Central memory CD8-positive, alpha-beta T cell (primary cell): ENCODE measurements around the gene AHNAK.
"Not testable (repeated sequence)": the region's sequence is repeated elsewhere in the genome, so short reads cannot be mapped to it uniquely, and the experiment has no call there.

Experiments
- ATAC-seq: fragments of 150-1000 bp; cut with Tn5 transposase; replicated peaks from 2 replicates; pipeline ENCODE4 v1.10.0; 2022; ENCODE audit warnings: mild to moderate bottlenecking, moderate FRiP score, moderate number of reproducible peaks; ENCODE audit not compliant: poor library complexity, severe bottlenecking; ENCODE audit errors: extremely low read depth
- DNase-seq, 2 donors: peaks; one replicate each; pipeline ENCODE4 v3.0.0; 2021; ENCODE audit warnings: low spot score in 2 of 2
- H3K27ac Mint-ChIP-seq: one replicate; pipeline ENCODE4 v1.8.0; 2022; ENCODE audit warnings: low read depth, mild to moderate bottlenecking, moderate library complexity, mixed read lengths
- H3K27me3 Mint-ChIP-seq: one replicate; pipeline ENCODE4 v1.8.0; 2022; ENCODE audit warnings: mixed read lengths
- H3K36me3 Mint-ChIP-seq: one replicate; pipeline ENCODE4 v1.8.0; 2022; ENCODE audit warnings: mild to moderate bottlenecking, moderate library complexity, mixed read lengths; ENCODE audit not compliant: insufficient read depth
- H3K4me1 Mint-ChIP-seq: one replicate; pipeline ENCODE4 v1.8.0; 2022; ENCODE audit warnings: mixed read lengths
- H3K4me3 Mint-ChIP-seq: one replicate; pipeline ENCODE4 v1.8.0; 2022; ENCODE audit warnings: mild to moderate bottlenecking, moderate library complexity, mixed read lengths
- H3K9me3 Mint-ChIP-seq: one replicate; pipeline ENCODE4 v1.8.0; 2022; ENCODE audit warnings: mixed read lengths

AHNAK gene

DNA sequence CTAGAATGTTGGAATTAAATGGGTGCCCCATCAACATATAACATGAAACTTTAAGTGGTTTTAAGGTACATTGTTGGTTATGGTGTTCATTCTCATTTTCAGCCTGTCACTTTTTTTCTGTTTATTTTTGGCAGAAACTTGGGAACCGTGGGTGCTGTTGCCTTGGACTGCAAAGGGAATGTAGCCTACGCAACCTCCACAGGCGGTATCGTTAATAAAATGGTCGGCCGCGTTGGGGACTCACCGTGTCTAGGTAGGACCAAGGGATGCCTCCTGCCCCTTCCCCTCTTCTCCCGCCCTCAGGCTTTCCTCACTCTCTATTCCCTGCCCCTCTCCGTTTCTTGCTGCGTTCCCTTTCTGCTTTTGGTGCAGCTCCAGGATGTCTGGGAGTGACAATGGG lies 157.6 kb downstream of the AHNAK start:
- Mint-ChIP-seq H3K27me3 (no peaks in the 10 kb centered on the region), H3K36me3 (no peaks in the 10 kb centered on the region), H3K4me3 (no peak overlapping the region), H3K4me1 (peaks cover 7% of the 10 kb centered on the region), H3K27ac (no peak overlapping the region), H3K9me3 (no peaks in the 10 kb centered on the region)
- DNase-seq (no peak), ATAC-seq (no peak)

- no peak for DNase-seq
- Mint-ChIP-seq H3K36me3 (no peaks in the 10 kb centered on the region), H3K4me3 (peak overlapping the region; percentile 8), H3K4me1 (peaks cover 7% of the 10 kb centered on the region), H3K9me3 (no peaks in the 10 kb centered on the region), H3K27ac (peak overlapping the region; percentile 55), H3K27me3 (no peaks in the 10 kb centered on the region)
- no peak for ATAC-seq
Measured at GRCh38 chr11:62387381-62387780, 159.2 kb downstream of the AHNAK start.

- not testable (repeated sequence) for H3K4me1 Mint-ChIP-seq, H3K36me3 Mint-ChIP-seq, H3K9me3 Mint-ChIP-seq, H3K27ac Mint-ChIP-seq, H3K4me3 Mint-ChIP-seq, DNase-seq, H3K27me3 Mint-ChIP-seq
- ATAC-seq: peak; percentile 97
Measured at GRCh38 chr11:62386083-62386482, 160.5 kb downstream of the AHNAK start.

DNA sequence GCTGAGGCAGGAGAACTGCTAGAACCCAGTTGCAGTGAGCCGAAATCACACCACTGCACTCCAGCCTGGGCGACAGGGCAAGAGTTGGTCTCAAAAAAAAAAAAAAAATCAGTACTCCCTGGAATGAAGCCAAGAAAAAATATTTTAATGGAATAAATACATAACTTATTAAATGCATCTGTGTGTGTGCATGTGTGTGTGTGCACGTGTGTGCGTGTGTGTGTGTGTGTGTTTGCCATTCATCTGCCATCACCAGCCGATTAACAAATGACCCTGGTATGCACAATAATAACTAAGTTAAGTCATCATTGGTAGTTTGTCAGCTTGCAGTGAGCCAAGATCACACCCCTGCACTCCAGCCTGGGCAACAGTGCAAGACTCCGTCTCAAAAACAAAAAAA lies 162.8 kb downstream of the AHNAK start:
- Mint-ChIP-seq H3K27ac (no peak overlapping the region), H3K36me3 (no peaks in the 10 kb centered on the region), H3K4me1 (peaks cover 15% of the 10 kb centered on the region), H3K27me3 (no peaks in the 10 kb centered on the region), H3K4me3 (no peak overlapping the region), H3K9me3 (no peaks in the 10 kb centered on the region)
- ATAC-seq (no peak), DNase-seq (no peak)
